GM23338 (cell line): ENCODE results near the gene RIMS1.

Experiments used
- CREB1 ChIP-seq: fragments of 250-450 bp; sonication (Bioruptor Pico); IDR thresholded peaks from 2 replicates; pipeline ENCODE4 v1.5.0; 2020; ENCODE audit warnings: low read depth, mild to moderate bottlenecking, moderate library complexity
- CTCF ChIP-seq, 2 experiments: fragments of 200-600 bp in 1 of 2; sonication (generic) in 1 of 2; conservative IDR thresholded peaks; 2 replicates each; pipeline versions ENCODE4 v1.5.1 to v1.6.1; 2016 to 2017; ENCODE audit warnings: antibody characterized with exemption in 2 of 2, low read depth in 2 of 2, mild to moderate bottlenecking in 2 of 2, moderate library complexity in 1 of 2
- ETS1 ChIP-seq: IDR thresholded peaks from 2 replicates; pipeline ENCODE4 v1.6.1; 2016; ENCODE audit warnings: antibody characterized with exemption
- EZH2 ChIP-seq: fragments of 200-600 bp; sonication (generic); IDR thresholded peaks from one replicate; pipeline ENCODE4 v1.8.0; 2017; ENCODE audit warnings: antibody characterized with exemption, mild to moderate bottlenecking, low read depth; ENCODE audit not compliant: unreplicated experiment
- EZH2phosphoT487 ChIP-seq: fragments of 200-600 bp; sonication (generic); IDR thresholded peaks from one replicate; pipeline ENCODE4 v1.8.1; 2018; ENCODE audit warnings: antibody characterized with exemption; ENCODE audit not compliant: unreplicated experiment
- NANOG ChIP-seq: IDR thresholded peaks from 2 replicates; pipeline ENCODE4 v1.6.1; 2016; ENCODE audit warnings: antibody characterized with exemption, borderline replicate concordance
- POLR2AphosphoS5 ChIP-seq: IDR thresholded peaks from 2 replicates; pipeline ENCODE4 v1.6.1; 2016; ENCODE audit warnings: antibody characterized with exemption, low read depth
- REST ChIP-seq: IDR thresholded peaks from one replicate; pipeline ENCODE4 v1.6.1; 2018; ENCODE audit warnings: antibody characterized with exemption; ENCODE audit not compliant: unreplicated experiment
- ZNF331 ChIP-seq: fragments of 250-450 bp; sonication (Bioruptor Pico); IDR thresholded peaks from 2 replicates; pipeline ENCODE4 v1.5.0; 2020; ENCODE audit warnings: low read depth, mild to moderate bottlenecking, moderate library complexity
- ZNF462 ChIP-seq: fragments of 250-450 bp; sonication (Bioruptor Pico); IDR thresholded peaks from 2 replicates; pipeline ENCODE4 v1.5.0; 2020; ENCODE audit warnings: mild to moderate bottlenecking, moderate library complexity

- no peak for TF ChIP-seq CTCF (conservative IDR thresholded peaks at IDR 0.05; ENCODE audit: low read depth in 2 of 2)
- TF ChIP-seq REST: no peak
- no peak for TF ChIP-seq ETS1
- TF ChIP-seq EZH2: no peak
- no peak for TF ChIP-seq CREB1
- TF ChIP-seq POLR2AphosphoS5: no peak
- TF ChIP-seq ZNF462 (CRISPR knock-in tag): no peak
- TF ChIP-seq EZH2phosphoT487: no peak
- TF ChIP-seq ZNF331: no peak
- no peak for TF ChIP-seq NANOG
Measured at GRCh38 chr6:72002415-72002814, 116.1 kb downstream of the RIMS1 start.
